SKM-1 (cell line): Measurements from ENCODE around the gene INPP5B.

Experiments used
- DNase-seq: peaks from one replicate; lab custom pipeline; 2025; ENCODE audit not compliant: unreplicated experiment; lab: John Stamatoyannopoulos, UW

INPP5B gene

GRCh38 chr1:37875833-37876232 is 71.0 kb downstream of the INPP5B start:
- DNase-seq, result no peak

GRCh38 chr1:37872692-37873091 is 74.2 kb downstream of the INPP5B start:
- DNase-seq, result no peak

DNA sequence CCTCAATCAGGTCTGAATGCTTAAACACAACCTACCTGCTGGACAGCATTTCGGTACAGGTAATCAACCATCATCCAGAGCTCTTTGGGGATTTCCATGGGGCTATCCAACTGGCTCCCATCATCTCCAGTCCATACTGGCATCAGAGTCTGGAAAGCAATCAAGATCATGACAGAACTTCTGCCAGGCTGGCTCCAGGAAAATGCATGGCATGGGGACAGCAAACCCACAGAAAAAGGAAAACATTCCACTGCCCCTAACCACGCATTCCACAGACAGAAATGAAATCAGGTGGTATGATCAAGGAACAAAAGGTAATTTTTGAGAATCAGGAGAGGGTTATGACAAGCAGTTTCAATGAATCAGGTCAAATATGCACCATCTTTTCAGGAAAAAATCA is 78.4 kb downstream of the INPP5B start:
- DNase-seq, result no peak

DNA sequence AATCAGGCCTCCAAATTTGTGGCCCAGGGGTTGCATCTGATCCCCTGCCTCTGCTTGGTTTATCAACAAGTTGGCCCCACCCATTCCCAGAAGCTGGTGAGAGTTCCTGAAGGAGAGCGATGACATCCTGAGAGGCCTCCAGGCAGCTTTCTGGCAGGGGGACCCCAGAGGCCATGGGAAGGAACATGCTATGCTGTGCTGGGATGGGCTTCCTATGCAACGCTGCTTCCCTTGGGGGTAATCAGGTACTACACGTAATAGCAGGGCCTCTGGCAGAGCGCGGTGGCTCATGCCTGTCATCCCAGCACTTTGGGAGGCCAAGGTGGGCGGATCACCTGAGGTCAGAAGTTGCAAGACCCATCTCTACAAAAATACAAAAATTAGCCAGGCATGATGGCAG is 79.1 kb downstream of the INPP5B start:
- no peak for DNase-seq

- DNase-seq, result no peak
These were observed 80.4 kb downstream of the INPP5B start for GRCh38 chr1:37866491-37866890.

DNA sequence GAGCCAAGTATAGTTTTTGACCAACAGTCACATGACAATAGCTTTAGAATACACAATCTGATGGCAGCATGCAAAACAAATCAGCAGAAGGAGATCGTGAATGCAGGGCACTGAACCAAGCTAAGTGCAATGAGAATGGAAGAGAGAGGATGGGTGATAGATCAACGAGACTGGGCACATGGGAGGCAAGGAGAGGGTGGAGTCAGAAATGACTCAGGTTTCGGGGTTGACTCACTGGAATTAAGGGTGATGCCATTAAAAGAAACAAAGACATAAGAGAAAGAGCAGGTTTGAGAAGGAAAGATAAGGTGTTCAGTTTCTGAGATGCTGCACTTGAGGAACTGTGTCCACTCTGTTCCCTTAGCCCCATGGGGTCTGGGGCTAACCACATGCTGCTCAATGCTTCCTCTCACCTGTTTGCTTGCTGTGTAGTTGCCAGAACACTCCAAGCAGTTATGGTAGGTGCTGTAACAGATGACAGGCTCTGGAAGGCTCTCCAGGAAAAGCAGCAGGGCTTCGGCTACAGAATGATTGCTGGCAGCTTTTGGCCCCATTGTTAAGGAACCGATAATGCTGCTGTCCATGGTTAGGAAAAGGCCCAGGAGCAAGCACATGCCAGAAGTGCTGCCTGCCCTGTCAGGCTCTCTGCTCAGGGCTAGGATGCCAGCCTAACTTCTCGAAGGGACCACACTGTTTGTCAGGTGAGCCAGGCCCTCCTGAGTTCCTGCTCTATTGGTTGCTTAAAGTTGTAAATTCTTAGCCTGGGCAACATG is 81.3 kb downstream of the INPP5B start:
- DNase-seq, result no peak

DNA sequence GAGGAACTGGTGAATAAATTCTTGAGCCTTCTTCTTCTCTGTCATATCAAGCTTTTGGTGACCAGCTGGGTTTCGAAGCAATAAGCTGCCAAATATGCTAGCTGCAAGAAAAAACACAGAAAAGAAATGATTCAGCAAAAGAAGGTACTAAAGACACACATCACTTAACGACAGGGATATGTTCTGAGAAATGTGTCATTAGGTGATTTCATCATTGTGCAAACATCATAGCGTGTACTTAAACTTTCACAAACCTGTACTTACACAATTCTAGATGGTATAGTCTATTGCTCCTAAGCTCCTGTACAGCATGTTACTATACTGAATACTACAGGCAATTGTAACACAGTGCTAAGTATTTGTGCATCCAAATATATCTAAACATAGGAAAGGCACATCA is 84.5 kb downstream of the INPP5B start:
- no peak for DNase-seq

- no peak for DNase-seq
These were observed 85.7 kb downstream of the INPP5B start for GRCh38 chr1:37861151-37861550.

DNA sequence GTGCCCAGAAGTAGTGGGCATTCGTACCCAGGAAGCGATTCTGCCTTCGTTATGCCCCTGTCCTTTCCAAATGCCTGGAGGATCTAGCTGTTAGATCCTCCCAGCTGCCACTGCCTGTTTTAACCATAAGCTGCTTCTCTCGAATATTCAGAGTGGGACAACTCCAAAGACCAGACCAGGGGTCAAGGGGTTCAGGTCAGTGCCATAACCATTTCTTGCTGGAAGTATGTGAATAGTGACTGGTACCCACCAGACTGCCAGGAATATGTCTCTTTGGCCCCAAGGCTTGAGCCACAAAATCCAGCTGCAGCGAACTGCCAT is 86.5 kb downstream of the INPP5B start:
- no peak for DNase-seq

DNA sequence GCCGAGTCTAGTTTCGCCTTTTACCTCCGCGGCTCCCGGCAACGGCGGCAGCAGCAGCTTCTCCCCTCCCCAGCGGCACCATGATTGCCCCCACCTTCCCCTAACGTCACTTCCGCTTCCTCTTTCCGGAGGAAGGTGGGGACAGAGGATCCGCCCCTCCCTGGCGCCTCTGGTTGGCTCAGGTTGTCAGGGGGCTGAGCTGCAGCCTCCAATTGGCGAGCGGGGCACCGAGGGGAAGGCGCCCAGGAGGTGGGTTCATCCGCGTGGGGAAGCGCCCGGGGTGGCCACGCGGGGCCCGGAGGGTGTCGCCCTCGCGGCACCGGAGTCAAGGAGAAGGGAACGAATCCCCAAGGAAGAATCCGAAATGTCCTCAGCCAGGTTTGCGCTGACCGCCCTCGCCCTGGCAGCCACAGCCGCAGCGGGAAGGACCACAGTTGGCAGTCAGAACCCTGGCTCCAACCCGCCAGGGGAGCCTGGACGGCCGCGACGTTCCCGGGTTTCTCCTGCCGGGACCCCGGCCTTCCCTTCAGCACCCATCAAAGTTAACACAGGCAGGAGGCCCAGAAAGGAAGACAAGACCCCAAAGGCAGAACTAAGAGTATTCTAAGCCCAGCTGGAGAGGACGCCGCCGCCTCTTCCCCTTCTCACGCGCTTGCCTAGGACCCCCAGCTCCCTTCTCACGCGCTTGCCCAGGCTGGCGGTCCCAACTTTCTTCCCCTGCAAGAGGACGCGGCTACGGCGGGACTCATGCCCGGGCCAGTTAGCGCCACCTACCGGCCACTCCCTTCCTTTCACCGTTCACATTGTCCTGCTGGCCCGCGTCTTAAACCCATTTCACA is 87.1 kb downstream of the INPP5B start, which contains the start of gene MTF1:
MTF1 (minus strand) TSS at position 86 of the 839 bp plus-strand sequence. CDS start 1,934 bp downstream, outside the sequence.
- DNase-seq, result peak; percentile 96

GRCh38 chr1:37858931-37859506 is 87.8 kb downstream of the INPP5B start:
- no peak for DNase-seq

GRCh38 chr1:37854406-37854805 is 92.4 kb downstream of the INPP5B start:
- no peak for DNase-seq

DNA sequence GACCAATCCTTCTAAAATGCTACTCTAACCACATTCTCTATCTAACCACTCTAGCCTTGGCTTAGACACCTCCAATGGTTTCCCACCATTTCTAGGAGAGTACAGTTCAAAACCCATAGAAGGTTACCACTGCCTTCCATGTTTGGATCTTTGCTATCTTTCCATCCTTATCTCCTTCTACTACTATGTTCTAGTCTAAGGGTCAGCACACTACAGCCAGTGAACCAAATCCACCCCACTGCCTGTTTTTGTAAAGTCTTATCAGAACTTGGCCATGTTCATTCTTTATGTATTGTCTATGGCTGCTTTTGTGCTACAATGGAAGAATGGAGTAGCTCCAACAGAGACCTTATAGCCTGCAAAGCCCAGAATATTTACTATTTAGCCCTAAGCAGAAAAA is 93.7 kb downstream of the INPP5B start:
- no peak for DNase-seq

GRCh38 chr1:37851782-37852210 is 95.1 kb downstream of the INPP5B start:
- DNase-seq, result peak; percentile 79

DNA sequence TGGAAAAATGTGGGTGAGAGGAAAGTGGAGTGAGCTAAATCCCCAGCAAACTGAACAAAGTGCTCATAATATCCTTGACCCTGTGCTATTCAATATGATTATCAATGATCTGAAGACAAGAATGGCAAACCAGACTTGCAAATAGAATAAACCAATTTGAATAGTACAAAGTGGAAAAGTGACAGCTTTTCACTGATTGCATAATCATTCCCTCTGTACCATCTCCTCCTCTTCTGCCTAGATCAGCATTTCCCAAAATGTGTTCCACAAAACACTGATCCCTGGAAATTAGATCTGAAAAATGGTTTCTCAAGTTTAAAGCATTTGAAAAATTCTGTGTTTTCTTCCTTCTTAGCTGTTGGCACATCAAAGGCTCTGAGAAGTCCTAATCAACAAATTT is 95.6 kb downstream of the INPP5B start:
- no peak for DNase-seq

DNA sequence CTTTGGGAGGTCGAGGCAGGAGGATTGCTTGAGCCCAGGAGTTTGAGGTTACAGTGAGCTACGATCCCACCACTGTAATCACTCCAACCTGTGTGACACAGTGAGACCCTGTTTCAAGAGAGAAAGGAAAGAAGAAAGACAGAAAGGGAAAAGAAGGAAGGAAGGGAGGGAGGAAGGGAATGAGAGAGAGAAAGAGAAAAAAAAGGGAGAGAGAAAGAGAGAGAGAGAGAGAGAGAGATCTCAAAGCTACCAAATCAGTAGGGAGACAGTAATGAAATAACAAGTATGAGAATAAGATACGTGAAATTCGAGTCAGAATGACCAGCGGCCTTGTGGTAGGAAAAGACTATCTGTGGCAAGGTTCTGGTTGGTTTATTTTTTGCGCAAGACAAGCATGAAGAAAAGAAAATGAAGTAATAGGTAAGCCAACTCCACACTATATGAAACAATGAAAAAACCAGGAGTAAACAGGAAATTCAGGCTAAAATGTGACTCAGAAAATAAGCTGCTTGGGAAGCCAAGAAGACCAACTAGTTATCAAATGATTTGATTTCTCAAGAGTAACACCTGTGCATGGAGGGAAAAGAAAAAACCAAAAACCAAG is 96.4 kb downstream of the INPP5B start:
- peak; percentile 63 for DNase-seq

- no peak for DNase-seq
These were observed 97.4 kb downstream of the INPP5B start for GRCh38 chr1:37849480-37849879.

GRCh38 chr1:37846647-37847339 is 100.1 kb downstream of the INPP5B start:
- DNase-seq, result no peak

GRCh38 chr1:37845786-37846185 is 101.1 kb downstream of the INPP5B start:
- DNase-seq, result peak; percentile 90

GRCh38 chr1:37845049-37845646 is 101.7 kb downstream of the INPP5B start:
- DNase-seq, result no peak

DNA sequence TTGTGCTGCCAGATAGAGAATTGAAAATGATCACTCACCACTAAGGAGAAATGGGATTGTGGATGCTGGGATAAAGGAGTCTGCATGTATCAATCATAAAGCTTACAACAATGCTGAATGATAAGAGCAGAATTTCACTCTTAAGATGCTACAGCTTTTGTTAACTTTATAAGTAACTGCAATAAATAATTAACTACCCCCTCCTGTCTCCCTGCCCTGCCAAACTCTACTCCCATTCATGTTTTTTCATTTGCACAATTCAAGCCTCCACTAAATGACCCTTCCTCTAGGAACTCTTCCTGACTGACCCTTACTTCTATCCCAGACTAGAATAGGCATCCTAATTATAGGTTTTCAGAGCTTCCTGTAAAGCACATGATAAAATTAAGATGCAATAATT is 102.3 kb downstream of the INPP5B start:
- no peak for DNase-seq
